LNCaP clone FGC (cell line): ENCODE data around the gene SELENOW.

Source experiments
- DNase-seq: peaks from one replicate; pipeline ENCODE4 v3.0.0-alpha.2; 2011; ENCODE audit warnings: low read depth
- H3K4me3 ChIP-seq: 2 replicates; pipeline ENCODE4 v1.5.1; 2011; ENCODE audit warnings: mild to moderate bottlenecking, low read depth, low read length, control low read depth
- TF ChIP-seq, protein P1 (sequence below): IDR thresholded peaks from 2 replicates; pipeline ENCODE4 v1.5.1; 2012; ENCODE audit warnings: mild to moderate bottlenecking; ENCODE audit not compliant: control insufficient read depth, insufficient read depth; ENCODE audit errors: extremely low read depth

SELENOW gene

GRCh38 chr19:47778049-47778953 is at the start of gene SELENOW:
TSS of gene SELENOW (plus strand) at chr19:47778703. CDS start at chr19:47778786, 83 bp downstream.
- peak; percentile 14 for DNase-seq
- H3K4me3 ChIP-seq, result peak within 1 kb of the TSS; percentile 64
- TF ChIP-seq, protein P1, sequence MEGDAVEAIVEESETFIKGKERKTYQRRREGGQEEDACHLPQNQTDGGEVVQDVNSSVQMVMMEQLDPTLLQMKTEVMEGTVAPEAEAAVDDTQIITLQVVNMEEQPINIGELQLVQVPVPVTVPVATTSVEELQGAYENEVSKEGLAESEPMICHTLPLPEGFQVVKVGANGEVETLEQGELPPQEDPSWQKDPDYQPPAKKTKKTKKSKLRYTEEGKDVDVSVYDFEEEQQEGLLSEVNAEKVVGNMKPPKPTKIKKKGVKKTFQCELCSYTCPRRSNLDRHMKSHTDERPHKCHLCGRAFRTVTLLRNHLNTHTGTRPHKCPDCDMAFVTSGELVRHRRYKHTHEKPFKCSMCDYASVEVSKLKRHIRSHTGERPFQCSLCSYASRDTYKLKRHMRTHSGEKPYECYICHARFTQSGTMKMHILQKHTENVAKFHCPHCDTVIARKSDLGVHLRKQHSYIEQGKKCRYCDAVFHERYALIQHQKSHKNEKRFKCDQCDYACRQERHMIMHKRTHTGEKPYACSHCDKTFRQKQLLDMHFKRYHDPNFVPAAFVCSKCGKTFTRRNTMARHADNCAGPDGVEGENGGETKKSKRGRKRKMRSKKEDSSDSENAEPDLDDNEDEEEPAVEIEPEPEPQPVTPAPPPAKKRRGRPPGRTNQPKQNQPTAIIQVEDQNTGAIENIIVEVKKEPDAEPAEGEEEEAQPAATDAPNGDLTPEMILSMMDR, result no peak

DNA sequence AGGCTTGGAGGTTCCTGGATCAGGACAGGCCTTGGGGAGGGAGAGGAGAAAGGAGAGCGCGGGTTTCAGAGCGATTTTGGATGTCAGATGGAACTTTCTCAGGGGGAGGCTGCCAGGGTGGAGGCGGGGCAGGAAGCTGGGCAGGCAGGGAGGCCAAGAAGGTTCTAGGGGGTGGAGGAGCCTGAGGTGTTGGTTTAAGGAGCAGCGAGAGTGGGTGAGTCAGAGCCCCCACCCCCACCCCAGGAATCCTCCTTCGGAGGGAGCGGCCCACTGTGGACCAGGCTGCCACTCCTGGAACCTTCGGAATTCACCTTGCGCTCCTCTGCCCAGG is 49.1 kb upstream of the SELENOW start:
- no peak for DNase-seq
- TF ChIP-seq, protein P1, result no peak
- no peak overlapping the region for H3K4me3 ChIP-seq

GRCh38 chr19:47729799-47730520 is 48.5 kb upstream of the SELENOW start:
- no peak overlapping the region for H3K4me3 ChIP-seq
- TF ChIP-seq, protein P1, result no peak
- no peak for DNase-seq

GRCh38 chr19:47730521-47730889 is 48.0 kb upstream of the SELENOW start:
- no peak overlapping the region for H3K4me3 ChIP-seq
- TF ChIP-seq, protein P1, result no peak
- no peak for DNase-seq

DNA sequence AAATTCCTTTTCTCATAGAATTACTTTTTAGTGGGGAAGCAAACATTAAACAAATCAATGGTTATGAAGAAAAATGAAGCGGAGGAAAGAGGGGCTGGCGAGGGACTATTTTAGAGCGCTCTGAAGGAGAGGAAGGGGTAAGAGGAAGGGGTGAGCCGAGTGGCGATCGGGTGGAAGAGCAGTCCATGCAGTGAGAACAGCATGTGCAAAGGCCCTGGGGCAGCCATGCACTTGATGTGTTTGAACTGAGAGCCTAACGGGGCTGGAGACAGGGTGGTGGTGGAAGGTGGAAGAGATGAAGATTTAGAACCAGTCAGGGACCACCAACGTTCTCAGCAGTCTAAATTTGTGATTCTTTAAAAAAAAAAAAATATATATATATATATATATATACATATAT is 47.6 kb upstream of the SELENOW start:
- TF ChIP-seq, protein P1, result no peak
- no peak for DNase-seq
- no peak overlapping the region for H3K4me3 ChIP-seq

DNA sequence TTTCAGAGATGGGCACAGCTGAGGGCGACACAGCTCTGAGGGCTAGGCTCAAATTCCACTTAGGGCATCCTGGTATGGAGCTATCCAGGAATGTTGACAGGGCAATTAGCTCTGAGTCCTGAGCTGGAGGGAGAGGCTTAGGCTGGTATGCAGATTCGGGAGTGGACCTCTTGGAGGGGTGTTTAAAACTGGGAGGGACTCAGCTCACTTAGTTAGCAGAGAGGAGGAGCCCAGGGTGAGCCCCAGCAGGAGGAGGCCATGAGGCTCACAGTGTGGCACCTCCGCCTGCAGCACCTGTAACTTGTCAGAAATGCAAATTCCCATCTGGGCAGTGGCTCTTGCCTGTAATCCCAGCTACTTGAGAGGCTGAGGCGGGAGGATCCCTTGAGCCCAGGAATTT is 43.4 kb upstream of the SELENOW start:
- DNase-seq, result no peak
- TF ChIP-seq, protein P1, result no peak
- no peak overlapping the region for H3K4me3 ChIP-seq
